ENCODE measurements around the gene SFSWAP. TPM values are rescaled to one million over a fixed set of nuclear protein-coding genes. Genes with fewer than 3 reads are reported as not detected.

The SFSWAP gene
- total and polyA plus RNA-seq, 2 of the 13 experiments (the other 11 are each of a cell fraction or from before 2014, with no cell fraction given): 17.1 to 27.7 TPM

DNA sequence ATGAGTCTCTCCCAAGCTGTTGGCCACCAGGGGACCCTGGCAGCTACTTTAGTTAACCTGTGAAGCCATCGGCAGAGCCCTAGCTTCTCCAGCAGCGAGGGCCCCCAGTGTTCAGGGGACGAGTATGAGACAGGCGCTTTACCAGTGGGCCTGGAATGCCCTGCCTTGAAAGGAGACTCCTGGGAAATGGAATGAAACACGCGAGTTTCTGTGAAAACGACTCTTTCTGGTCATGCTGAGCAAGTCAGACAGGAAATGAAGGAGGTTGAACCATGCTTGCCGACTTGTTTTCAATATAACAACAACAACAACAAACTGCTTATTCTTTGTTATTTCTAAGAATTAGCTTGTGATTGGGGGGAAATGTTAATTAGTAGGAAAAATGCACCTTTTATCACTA lies 42.9 kb downstream of the SFSWAP start (continued):
- TF ChIP-seq ZBTB49 (CRISPR knock-in tag; IDR thresholded peaks at IDR 0.05; ENCODE audit: borderline replicate concordance): no peak
- no peak for TF ChIP-seq RBM39 (IDR thresholded peaks at IDR 0.05; ENCODE audit: low read depth, low read length, poor library complexity, severe bottlenecking)
- no peak for TF ChIP-seq NFKB2 (CRISPR knock-in tag; IDR thresholded peaks at IDR 0.05; ENCODE audit: borderline replicate concordance)
- no peak for TF ChIP-seq JUND (CRISPR knock-in tag; IDR thresholded peaks at IDR 0.05)
- TF ChIP-seq ZSCAN29 (CRISPR knock-in tag; conservative IDR thresholded peaks at IDR 0.05): no peak
- no peak for TF ChIP-seq KIAA2018 (CRISPR knock-in tag; IDR thresholded peaks at IDR 0.05; ENCODE audit: borderline replicate concordance)
